ENCODE results near the gene SETD3.

The SETD3 gene

GRCh38 chr14:99378782-99379214 is 101.9 kb downstream of the SETD3 start:
- in situ Hi-C loops (cut with MboI; ENCODE audit: low sequenced_read_pairs): no loop called here

DNA sequence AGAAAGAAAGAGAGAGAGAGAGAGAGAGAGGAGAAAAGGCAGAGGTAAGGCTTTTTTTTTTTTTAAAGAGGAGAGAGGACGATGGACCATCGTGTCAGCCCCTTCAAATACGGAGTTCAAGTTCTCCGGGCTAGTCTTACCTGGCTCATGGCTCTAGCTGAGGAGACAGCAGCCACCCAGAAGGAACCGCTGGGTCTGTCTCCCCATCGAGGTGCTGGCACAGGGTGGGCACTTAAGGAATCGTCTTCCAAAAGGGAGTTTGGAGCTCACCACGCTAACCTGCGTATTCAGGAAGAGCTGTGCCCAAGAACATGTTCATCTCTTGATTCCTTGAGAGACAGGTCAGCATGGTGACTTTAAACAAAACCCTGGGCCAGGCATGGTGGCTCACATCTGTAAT is 102.7 kb downstream of the SETD3 start:
- in situ Hi-C loops (cut with MboI; ENCODE audit: low sequenced_read_pairs): no loop called here

DNA sequence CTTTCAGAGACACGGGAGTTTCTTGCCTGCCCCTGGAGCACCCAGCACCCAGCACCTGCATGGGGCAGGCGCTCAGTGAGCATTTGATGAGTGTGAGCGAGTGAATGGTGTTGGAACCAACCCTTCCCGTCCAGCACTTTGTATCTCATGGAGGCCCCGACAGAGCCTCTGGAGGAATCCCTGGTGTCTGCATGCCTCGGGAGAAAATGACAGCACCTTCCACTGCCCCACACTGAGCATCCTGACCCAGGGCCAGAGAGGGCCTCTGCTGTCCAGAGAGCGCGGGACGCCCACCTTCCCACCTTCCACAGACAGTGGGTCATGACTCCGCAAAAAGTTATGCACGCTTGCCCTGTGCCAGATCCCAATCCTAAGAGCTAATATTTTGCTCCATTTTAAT is 105.7 kb downstream of the SETD3 start:
- in situ Hi-C loops (cut with MboI; ENCODE audit: low sequenced_read_pairs): no loop called here

DNA sequence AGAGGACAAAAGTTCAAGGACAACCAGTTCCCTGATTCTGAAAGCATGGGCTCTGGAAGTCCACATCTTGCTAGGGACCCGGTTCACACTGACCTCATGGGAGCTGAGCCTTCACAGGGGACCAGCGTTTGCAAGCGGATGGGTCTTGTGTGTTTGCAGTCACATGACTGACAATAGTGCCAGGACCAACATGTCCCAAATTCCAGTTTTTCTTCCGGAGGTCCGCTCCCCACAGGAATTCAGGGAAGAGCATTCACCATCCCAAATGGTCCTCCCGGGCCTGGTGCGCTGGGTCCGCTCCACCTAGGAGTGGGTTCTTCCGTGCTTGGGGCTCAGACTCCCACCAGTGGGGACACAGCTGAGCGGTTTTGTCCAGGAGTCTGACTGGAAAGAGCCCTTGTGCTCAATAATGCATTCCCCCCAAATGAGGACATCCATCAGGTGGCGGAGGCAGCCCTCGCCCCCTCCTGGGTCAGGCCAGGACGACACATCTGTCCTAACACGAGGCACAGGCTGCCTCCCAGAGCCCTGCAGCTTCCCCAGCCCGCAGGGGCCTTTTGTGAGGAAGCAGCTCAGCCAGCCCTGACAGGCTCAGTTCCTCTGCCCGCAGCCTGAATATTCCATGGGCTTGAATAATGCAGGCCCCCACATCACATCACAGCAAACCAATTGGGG is 116.9 kb downstream of the SETD3 start:
- in situ Hi-C loops (cut with MboI; ENCODE audit: low sequenced_read_pairs): no loop called here

DNA sequence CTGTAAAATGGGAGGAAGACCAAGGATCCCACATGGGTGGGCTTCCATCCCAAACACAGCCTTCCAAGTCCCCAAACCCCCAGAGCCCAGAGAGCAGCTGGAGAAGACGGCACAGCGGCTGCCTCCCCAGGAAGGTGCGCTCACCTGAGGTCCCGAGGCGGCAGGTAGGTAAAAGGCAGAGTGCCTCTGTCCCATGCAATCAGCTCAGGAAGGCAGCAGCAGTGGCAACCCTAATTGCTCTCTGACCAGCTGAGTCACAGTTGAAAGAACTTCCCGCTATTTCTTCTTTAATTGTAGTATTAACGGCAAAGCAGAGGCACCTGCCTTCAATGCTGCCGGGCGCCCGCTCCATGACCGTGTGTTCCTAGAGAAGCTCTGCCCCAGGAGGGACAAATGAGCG is 117.6 kb downstream of the SETD3 start:
- in situ Hi-C loops (cut with MboI; ENCODE audit: low sequenced_read_pairs): no loop called here

DNA sequence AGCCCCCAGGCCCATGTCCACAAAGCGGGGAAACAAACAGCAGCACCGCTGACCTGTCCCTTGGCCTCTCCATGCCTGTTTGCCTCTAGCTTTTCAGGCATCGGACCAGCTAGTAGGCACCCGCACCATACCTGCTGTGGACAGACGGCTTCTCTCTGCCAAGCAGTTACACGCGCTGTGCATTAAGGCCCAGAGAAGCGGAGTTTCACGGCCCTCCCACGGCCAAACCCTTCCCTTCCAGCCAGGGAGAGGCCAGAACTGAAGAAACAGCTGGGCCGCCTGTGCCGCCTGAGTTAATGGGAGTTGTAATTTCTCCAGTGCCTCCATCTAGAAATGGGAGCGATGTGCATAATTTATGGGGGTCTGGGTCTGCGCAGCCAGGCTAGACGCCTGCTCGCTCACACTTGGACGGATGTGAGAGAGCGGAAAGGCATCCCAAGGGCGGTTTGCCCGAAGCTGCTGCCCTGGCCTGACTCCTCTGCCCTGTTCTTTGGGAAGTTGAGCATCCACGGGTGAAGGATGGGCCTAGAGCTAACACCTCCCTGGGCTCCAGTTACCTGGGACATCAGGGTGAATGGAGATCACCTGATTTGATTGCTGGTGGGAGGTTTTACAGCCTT is 119.0 kb downstream of the SETD3 start:
- in situ Hi-C loops (cut with MboI; ENCODE audit: low sequenced_read_pairs): no loop called here

GRCh38 chr14:99360774-99361595 is 119.7 kb downstream of the SETD3 start:
- in situ Hi-C loops (cut with MboI; ENCODE audit: low sequenced_read_pairs): no loop called here

DNA sequence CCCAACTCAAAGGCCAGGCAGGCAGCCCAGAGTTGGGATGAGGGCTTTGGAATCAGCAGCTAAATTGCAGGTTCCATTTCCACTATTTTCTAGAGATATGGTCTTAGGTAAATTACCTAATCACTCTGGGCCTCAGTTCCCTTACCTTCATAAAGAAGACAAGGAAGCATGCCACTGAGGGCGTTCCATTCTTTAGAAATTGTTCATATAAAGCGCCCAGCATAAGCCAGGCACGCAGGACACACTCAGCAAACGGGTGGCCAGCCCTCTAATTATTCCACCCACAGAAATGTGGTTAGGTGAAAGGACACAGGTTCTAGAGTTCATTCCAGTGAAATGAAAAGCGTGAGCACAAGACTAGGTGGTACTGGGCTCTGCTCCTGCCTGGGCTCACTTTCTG is 120.8 kb downstream of the SETD3 start:
- in situ Hi-C loops (cut with MboI; ENCODE audit: low sequenced_read_pairs): no loop called here

GRCh38 chr14:99357916-99358390 is 122.7 kb downstream of the SETD3 start:
- in situ Hi-C loops (cut with MboI; ENCODE audit: low sequenced_read_pairs): no loop called here

- in situ Hi-C loops (cut with MboI; ENCODE audit: low sequenced_read_pairs): no loop called here
Observed at GRCh38 chr14:99357151-99357915, 123.3 kb downstream of the SETD3 start.

- in situ Hi-C loops (cut with MboI; ENCODE audit: low sequenced_read_pairs): no loop called here
Observed at GRCh38 chr14:99356031-99356608, 124.5 kb downstream of the SETD3 start.

GRCh38 chr14:99354166-99354875 is 126.3 kb downstream of the SETD3 start:
- in situ Hi-C loops (cut with MboI; ENCODE audit: low sequenced_read_pairs): no loop called here

- in situ Hi-C loops (cut with MboI; ENCODE audit: low sequenced_read_pairs): no loop called here
Observed at GRCh38 chr14:99352688-99353280, 127.9 kb downstream of the SETD3 start.

- in situ Hi-C loops (cut with MboI; ENCODE audit: low sequenced_read_pairs): no loop called here
Observed at GRCh38 chr14:99351166-99352007, 129.3 kb downstream of the SETD3 start.

DNA sequence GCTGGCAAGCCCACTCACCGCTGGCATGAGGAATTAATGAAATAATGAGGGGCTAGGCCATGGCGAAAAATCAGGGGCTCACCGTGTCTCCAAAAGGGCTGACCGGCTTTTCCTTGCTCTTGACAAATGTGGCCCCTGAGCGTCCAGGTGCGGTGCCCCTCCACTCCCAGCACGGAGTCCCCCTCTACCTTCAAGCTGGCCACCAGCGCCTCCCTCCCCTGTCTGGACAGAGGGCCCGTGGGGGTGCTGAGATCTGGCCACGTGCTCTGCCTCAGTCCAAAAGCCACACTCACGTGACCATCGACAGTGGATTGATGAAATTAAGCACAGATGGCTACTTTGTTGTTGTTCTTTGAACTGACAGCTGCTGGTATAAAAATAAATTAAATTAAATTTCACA is 129.9 kb downstream of the SETD3 start:
- in situ Hi-C loops (cut with MboI; ENCODE audit: low sequenced_read_pairs): no loop called here

GRCh38 chr14:99349721-99350495 is 130.8 kb downstream of the SETD3 start:
- in situ Hi-C loops (cut with MboI; ENCODE audit: low sequenced_read_pairs): no loop called here

- in situ Hi-C loops (cut with MboI; ENCODE audit: low sequenced_read_pairs): no loop called here
Observed at GRCh38 chr14:99348816-99349614, 131.6 kb downstream of the SETD3 start.

Data from HL-60/S4 treated with phorbol 12-myristate 13-acetate at 8.2 ng/mL for 4 days and 3 days (cell line).